D721Med (cell line): ENCODE measurements around the gene FAM120A.

Source experiments
- DNase-seq: peaks from one replicate; pipeline ENCODE4 v3.0.0; 2011; ENCODE audit warnings: low spot score; ENCODE audit not compliant: insufficient read length
- FAIRE-seq: peaks from 2 replicates; lab custom pipeline; 2011; peaks lifted over from hg19 to GRCh38; lab: Jason Lieb, UNC
- CTCF ChIP-seq: IDR thresholded peaks from 2 replicates; pipeline ENCODE4 v1.5.1; 2012; ENCODE audit warnings: mild to moderate bottlenecking, control low read depth; ENCODE audit not compliant: insufficient read depth; ENCODE audit errors: missing control alignments

Gene FAM120A

GRCh38 chr9:93594041-93594756 is 142.7 kb downstream of the FAM120A start:
- no peak for FAIRE-seq
- no peak for TF ChIP-seq CTCF
- no peak for DNase-seq

GRCh38 chr9:93595461-93595860 is 144.0 kb downstream of the FAM120A start:
- FAIRE-seq (no peak), DNase-seq (no peak)
- no peak for TF ChIP-seq CTCF

GRCh38 chr9:93595861-93596365 is 144.4 kb downstream of the FAM120A start:
- no peak for TF ChIP-seq CTCF
- FAIRE-seq = no peak
- no peak for DNase-seq

- FAIRE-seq (no peak), DNase-seq (no peak)
- TF ChIP-seq CTCF = no peak
Observed at GRCh38 chr9:93596399-93596798, 144.9 kb downstream of the FAM120A start.

- no peak for DNase-seq
- no peak for FAIRE-seq
- TF ChIP-seq CTCF = no peak
Observed at GRCh38 chr9:93597142-93597706, 145.7 kb downstream of the FAM120A start.

- TF ChIP-seq CTCF = no peak
- no peak for FAIRE-seq
- no peak for DNase-seq
Observed at GRCh38 chr9:93597871-93598646, 146.6 kb downstream of the FAM120A start.
